ENCODE results near the gene SV2C. TPM values are rescaled to one million over a fixed set of nuclear protein-coding genes. Genes with fewer than 3 reads are reported as not detected.

The SV2C gene
- total RNA-seq, 1 donor from 2014 or later, result 0.15 TPM

DNA sequence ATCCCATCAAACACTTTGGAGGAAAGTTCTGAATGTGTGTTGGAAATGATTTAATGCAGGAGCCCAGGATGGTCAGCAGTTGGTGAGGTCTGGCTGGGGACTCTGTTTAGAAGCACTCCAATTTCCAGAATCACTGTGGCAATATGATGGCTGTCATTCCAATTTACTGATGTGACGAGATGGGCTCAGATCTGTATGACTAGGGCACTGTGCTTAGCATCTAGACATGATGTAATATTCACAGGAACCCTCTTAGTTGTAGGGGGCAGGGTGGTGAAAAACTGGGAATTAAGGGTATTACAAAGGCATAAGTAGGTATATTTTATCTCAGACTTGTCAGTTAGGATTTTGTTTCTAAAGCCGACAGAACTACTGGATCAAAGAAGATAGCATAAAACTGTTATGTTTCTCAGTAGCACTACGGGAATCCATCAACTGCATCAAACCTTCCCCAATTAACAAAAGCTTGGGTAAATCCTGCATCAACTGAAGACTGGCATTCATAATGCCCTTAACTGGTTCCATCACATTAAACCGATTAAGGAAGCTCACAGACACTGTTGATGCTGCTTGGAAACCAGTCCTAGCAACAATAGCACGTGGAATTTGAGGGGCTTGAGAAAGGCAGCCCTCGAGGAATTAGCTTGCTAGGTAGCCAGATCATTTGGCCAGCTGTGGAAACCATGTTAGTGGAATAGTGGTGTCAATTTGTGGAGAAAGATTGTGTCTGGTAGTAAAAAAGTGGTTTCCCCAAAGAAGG, 86.1 kb downstream of the SV2C start:
- no peak overlapping the region for H3K4me3 Mint-ChIP-seq (ENCODE audit: unreplicated experiment)
- no peaks in the 10 kb centered on the region for H3K36me3 Mint-ChIP-seq (ENCODE audit: low read depth, unreplicated experiment)
- H3K4me1 Mint-ChIP-seq (ENCODE audit: unreplicated experiment), result peaks cover 6% of the 10 kb centered on the region
- H3K27ac Mint-ChIP-seq (ENCODE audit: unreplicated experiment), result no peak overlapping the region
- no peaks in the 10 kb centered on the region for H3K9me3 Mint-ChIP-seq (ENCODE audit: unreplicated experiment)
- no peak for DNase-seq (ENCODE audit: low spot score)
- peaks cover 3% of the 10 kb centered on the region for H3K27me3 Mint-ChIP-seq (ENCODE audit: unreplicated experiment)
- TF ChIP-seq, protein P1, sequence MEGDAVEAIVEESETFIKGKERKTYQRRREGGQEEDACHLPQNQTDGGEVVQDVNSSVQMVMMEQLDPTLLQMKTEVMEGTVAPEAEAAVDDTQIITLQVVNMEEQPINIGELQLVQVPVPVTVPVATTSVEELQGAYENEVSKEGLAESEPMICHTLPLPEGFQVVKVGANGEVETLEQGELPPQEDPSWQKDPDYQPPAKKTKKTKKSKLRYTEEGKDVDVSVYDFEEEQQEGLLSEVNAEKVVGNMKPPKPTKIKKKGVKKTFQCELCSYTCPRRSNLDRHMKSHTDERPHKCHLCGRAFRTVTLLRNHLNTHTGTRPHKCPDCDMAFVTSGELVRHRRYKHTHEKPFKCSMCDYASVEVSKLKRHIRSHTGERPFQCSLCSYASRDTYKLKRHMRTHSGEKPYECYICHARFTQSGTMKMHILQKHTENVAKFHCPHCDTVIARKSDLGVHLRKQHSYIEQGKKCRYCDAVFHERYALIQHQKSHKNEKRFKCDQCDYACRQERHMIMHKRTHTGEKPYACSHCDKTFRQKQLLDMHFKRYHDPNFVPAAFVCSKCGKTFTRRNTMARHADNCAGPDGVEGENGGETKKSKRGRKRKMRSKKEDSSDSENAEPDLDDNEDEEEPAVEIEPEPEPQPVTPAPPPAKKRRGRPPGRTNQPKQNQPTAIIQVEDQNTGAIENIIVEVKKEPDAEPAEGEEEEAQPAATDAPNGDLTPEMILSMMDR (IDR thresholded peaks at IDR 0.05; ENCODE audit: unreplicated experiment), result no peak

DNA sequence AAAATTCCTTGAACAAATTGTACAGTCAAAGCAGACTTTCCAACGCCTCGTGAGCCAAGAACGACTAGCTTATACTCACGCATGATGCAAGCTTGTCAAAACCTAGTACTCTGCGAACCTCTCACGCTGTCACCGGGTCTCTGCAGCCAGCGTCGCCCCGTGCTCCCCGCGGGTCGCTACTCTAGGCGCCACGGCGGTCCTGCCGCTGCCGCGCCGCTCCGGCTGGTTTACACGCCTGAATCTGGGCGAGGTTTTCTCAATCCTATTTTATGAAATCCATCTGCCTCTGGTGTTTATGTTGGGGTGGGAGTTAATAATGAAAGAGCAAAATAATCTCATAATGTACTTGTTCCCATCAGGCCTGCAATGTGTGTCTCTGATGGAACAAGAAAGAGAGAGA, 90.9 kb downstream of the SV2C start:
- TF ChIP-seq, protein P1 (IDR thresholded peaks at IDR 0.05; ENCODE audit: unreplicated experiment), result no peak
- DNase-seq (ENCODE audit: low spot score), result no peak
- H3K27ac Mint-ChIP-seq (ENCODE audit: unreplicated experiment), result no peak overlapping the region
- H3K4me1 Mint-ChIP-seq (ENCODE audit: unreplicated experiment), result peaks cover 8% of the 10 kb centered on the region
- no peaks in the 10 kb centered on the region for H3K9me3 Mint-ChIP-seq (ENCODE audit: unreplicated experiment)
- H3K4me3 Mint-ChIP-seq (ENCODE audit: unreplicated experiment), result no peak overlapping the region
- H3K27me3 Mint-ChIP-seq (ENCODE audit: unreplicated experiment), result peaks cover 2% of the 10 kb centered on the region
- H3K36me3 Mint-ChIP-seq (ENCODE audit: low read depth, unreplicated experiment), result no peaks in the 10 kb centered on the region

DNA sequence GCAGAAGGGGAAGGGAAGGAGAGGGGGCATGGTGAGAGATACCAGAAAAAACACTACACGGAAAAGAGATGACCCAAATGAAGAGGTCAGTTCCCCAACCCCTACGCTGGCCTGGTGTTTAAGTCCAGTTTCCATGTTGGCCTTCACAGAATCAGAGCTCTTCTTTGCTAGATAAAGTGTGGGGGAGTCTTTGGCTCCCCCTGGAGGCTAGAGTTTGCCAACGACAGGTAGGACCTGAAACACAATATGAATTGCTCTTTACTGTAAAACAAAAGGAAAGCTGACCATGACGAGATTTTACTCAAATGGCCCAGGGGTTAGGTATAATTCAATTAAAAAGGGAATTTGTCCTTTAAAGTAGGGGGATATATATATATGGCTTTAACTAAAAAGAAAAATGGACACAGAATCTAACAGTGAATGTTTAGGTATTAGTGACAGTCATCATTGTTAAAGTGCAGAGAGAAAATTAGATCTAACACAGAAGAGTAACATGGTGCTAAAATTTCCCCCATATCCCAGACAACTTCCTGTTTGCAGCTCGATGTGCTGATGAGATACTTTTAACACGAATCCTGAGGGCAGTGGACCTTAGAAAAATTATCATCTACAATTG, 92.0 kb downstream of the SV2C start:
- H3K4me1 Mint-ChIP-seq (ENCODE audit: unreplicated experiment), result peaks cover 8% of the 10 kb centered on the region
- no peaks in the 10 kb centered on the region for H3K36me3 Mint-ChIP-seq (ENCODE audit: low read depth, unreplicated experiment)
- H3K27ac Mint-ChIP-seq (ENCODE audit: unreplicated experiment), result no peak overlapping the region
- TF ChIP-seq, protein P1 (IDR thresholded peaks at IDR 0.05; ENCODE audit: unreplicated experiment), result peak; percentile 71
- H3K27me3 Mint-ChIP-seq (ENCODE audit: unreplicated experiment), result no peaks in the 10 kb centered on the region
- DNase-seq (ENCODE audit: low spot score), result peak; percentile 72
- no peaks in the 10 kb centered on the region for H3K9me3 Mint-ChIP-seq (ENCODE audit: unreplicated experiment)
- no peak overlapping the region for H3K4me3 Mint-ChIP-seq (ENCODE audit: unreplicated experiment)

DNA sequence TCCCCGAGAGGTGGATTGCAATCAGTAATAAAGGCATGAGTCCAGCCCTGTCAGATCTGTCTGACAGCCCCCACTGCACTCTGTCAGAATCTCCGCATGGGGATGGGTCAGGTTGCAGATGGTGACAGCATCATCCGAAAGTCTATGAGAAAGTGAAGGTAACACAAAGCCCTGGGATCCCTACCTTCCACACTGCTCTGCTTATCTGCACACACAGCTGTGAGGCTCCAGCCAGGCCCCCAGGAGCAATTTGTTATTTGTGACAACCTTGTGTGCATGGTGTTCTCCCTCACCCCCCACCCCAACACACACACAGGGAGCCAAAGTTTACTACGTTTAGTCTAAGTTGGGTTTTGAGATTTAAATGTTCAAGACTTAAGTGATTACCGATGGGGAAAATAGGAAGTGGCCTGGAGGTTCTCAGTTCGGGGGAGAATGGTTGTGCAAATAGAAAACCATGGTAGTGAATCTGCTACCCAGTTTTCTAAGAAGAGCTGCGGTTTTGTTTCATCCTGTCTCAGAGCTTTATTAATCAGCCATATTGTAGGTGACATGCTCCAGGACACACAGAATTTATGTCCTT, 92.7 kb downstream of the SV2C start:
- Mint-ChIP-seq H3K27ac (ENCODE audit: unreplicated experiment) (no peak overlapping the region), H3K4me3 (ENCODE audit: unreplicated experiment) (no peak overlapping the region), H3K4me1 (ENCODE audit: unreplicated experiment) (peaks cover 8% of the 10 kb centered on the region), H3K9me3 (ENCODE audit: unreplicated experiment) (no peaks in the 10 kb centered on the region), H3K36me3 (ENCODE audit: low read depth, unreplicated experiment) (no peaks in the 10 kb centered on the region), H3K27me3 (ENCODE audit: unreplicated experiment) (no peaks in the 10 kb centered on the region)
- no peak for DNase-seq (ENCODE audit: low spot score)
- TF ChIP-seq, protein P1 (IDR thresholded peaks at IDR 0.05; ENCODE audit: unreplicated experiment), result no peak

DNA sequence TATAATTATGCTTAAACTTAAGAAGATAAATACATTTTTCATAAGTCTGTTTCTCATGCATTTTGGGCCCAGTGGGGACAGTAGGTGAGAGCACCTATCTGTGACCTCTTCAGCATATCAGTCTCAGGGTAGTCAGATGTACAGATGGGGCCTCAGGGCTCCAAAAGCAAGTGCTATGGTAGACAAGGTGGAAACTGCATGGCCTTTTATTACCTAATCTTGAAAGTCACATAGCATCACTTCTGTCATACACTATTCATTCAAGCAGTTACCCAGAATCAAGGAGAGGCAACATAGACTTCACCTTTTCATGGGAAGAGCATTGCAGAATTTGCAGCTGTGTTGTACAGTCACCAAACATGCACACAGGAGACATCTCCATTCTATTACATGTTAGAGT, 94.8 kb downstream of the SV2C start:
- Mint-ChIP-seq H3K36me3 (ENCODE audit: low read depth, unreplicated experiment) (no peaks in the 10 kb centered on the region), H3K27ac (ENCODE audit: unreplicated experiment) (no peak overlapping the region), H3K9me3 (ENCODE audit: unreplicated experiment) (no peaks in the 10 kb centered on the region), H3K4me1 (ENCODE audit: unreplicated experiment) (peaks cover 8% of the 10 kb centered on the region), H3K27me3 (ENCODE audit: unreplicated experiment) (no peaks in the 10 kb centered on the region), H3K4me3 (ENCODE audit: unreplicated experiment) (no peak overlapping the region)
- DNase-seq (ENCODE audit: low spot score), result no peak
- TF ChIP-seq, protein P1 (IDR thresholded peaks at IDR 0.05; ENCODE audit: unreplicated experiment), result no peak
